GM13977 (cell line): ENCODE data around the gene JADE2.
"Not testable (repeated sequence)": the region's sequence is repeated elsewhere in the genome, so short reads cannot be mapped to it uniquely, and the experiment has no call there.

Experiments
- DNase-seq: peaks from one replicate; pipeline ENCODE4 v3.0.0; 2012; ENCODE audit warnings: low spot score
- in situ Hi-C: fragments of 300-500 bp; cut with MboI; formaldehyde crosslinking; loops from one replicate; pipeline ENCODE4 v1.12.0; 2022; ENCODE audit warnings: low sequenced_read_pairs, low pct_unique_long_range_greater_than_20kb, mixed read lengths, inconsistent platforms; ENCODE audit not compliant: unreplicated experiment
- TF ChIP-seq, protein P1 (sequence below): IDR thresholded peaks from 2 replicates; pipeline ENCODE4 v1.5.1; 2012; ENCODE audit warnings: mild to moderate bottlenecking, control low read depth; ENCODE audit not compliant: insufficient read depth; ENCODE audit errors: extremely low read depth, missing control alignments

Gene JADE2

DNA sequence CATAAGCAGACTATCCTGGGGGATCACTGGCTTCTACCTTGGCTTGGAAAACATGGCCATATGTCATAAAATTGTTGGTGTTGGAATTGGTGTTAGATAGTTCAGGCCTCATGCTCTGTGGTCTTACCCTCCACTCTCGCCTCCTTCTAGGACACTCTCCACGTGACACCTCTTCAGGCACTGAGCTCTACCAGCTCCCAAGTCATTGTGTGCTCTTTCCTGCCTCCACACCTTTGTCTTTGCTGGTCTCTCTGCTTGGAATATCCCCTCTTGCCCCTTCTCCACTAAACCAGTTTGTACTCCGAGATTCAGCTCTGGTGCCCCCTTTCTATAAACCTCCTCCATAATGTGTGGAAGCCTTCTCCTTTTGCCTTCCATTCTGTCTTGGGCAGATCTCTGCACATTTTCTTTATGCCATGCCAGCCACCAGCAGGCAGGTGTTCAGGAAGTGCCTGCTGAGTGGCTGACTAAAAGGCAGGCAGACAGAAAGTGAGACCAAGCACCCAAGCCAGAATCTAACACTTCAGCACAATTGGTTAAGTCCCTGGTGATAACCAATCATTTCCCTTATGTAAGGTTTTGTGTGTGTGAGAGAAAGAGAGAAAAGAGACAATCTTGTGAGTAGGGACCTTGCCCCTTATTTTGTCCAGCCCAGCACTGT is 69.5 kb downstream of the JADE2 start:
- in situ Hi-C loops, result no loop called here
- TF ChIP-seq, protein P1, sequence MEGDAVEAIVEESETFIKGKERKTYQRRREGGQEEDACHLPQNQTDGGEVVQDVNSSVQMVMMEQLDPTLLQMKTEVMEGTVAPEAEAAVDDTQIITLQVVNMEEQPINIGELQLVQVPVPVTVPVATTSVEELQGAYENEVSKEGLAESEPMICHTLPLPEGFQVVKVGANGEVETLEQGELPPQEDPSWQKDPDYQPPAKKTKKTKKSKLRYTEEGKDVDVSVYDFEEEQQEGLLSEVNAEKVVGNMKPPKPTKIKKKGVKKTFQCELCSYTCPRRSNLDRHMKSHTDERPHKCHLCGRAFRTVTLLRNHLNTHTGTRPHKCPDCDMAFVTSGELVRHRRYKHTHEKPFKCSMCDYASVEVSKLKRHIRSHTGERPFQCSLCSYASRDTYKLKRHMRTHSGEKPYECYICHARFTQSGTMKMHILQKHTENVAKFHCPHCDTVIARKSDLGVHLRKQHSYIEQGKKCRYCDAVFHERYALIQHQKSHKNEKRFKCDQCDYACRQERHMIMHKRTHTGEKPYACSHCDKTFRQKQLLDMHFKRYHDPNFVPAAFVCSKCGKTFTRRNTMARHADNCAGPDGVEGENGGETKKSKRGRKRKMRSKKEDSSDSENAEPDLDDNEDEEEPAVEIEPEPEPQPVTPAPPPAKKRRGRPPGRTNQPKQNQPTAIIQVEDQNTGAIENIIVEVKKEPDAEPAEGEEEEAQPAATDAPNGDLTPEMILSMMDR, result no peak
- DNase-seq, result peak; percentile 57

DNA sequence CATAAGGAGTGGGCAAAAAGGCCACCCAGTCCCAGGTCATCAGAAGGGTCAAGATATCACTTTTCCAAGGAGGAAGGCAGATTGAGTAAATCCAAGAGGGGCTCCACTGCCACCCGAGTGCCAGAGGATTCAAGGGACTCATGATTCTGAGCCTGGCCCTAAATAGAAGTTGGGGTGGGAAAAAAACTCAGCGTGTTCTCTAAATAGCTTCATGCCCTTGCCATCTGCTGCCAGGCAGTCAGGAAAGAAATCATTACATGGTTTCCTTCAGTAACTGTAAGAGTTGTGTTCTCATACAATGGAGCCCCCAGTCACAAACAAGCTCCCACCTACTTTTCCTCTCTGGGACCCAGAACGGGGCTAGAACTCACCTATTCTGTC is 70.0 kb downstream of the JADE2 start:
- TF ChIP-seq, protein P1, result no peak
- DNase-seq, result no peak
- in situ Hi-C loops, result no loop called here

DNA sequence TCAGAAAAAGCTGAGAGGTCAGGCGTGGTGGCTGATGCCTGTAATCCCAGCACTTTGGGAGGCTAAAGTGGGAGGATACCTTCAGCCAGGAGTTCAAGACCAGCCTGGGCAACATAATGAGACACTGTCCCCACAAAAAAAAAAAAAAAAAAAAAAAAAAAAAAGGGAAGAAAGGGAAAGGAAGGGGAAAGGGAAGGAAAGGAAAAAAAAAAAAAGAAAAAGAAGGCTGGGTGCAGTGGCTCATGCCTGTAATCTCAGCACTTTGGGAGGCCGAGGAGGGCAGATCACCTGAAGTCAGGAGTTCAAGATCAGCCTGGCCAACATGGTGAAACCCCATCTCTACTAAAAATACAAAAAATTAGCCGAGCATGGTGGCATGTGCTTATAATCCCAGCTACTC is 74.3 kb downstream of the JADE2 start:
- in situ Hi-C loops, DNase-seq: not testable (repeated sequence)

DNA sequence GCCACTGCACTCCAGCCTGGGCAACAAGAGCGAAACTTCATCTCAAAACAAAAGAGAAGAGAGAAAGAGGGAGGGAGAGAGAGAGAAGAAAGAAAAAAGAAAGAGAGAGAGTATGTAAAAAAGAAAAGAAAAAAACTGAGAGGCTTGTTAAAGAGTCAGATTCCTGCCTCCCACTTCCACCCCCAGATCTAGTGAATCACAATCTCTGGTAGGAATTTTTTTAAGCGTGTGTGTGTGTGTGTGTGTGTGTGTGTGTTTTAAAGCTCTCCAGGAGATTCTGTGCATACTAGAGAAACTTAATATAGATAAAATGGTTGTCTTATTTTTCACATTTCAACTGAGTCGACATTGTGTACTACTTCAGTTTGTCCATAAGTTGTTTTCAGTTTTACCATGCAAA is 75.1 kb downstream of the JADE2 start:
- in situ Hi-C loops, result no loop called here
- TF ChIP-seq, protein P1, result no peak

DNA sequence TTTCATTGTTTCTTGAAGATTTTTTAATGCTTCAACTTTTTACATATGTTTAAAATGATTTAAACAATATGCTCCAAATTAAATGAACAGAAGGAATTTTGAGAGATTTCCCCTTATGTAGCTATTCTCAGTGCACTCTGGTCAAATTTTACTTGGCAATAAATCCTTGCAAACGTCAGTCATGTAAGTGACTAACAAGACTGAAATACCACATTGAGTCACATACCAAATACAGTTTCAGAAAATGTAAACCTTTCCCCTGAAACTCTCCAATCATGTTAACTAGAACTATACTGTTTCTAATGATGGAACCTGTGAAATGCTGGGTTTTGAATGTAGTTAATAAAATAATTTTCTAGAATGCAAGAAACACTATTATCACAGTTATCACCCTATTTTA is 77.6 kb downstream of the JADE2 start:
- peak; percentile 39 for DNase-seq
- in situ Hi-C loops, result no loop called here
- TF ChIP-seq, protein P1, result no peak

More for the DNA sequence above, 75.1 kb downstream of the JADE2 start:
- DNase-seq, result no peak

DNA sequence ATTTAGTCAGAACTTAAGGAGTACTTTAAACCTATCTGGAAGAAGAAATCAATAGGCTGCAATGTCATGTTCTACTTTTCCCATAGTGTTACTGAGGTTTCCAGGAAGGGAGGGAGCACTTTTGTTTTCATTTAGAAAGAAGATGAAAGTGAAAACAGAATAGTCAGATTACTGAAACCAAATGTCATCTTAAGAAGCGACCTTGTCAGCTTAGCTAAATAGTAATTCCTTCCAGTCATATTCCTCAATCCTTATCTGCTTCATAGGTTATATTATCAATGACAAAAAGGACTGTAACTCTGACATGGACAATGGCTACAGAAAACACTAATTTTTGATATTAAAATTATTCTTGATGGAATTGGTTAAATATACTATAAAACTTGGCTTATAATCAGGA is 79.4 kb downstream of the JADE2 start:
- in situ Hi-C loops, result no loop called here
- peak; percentile 6 for DNase-seq
- TF ChIP-seq, protein P1, result no peak

DNA sequence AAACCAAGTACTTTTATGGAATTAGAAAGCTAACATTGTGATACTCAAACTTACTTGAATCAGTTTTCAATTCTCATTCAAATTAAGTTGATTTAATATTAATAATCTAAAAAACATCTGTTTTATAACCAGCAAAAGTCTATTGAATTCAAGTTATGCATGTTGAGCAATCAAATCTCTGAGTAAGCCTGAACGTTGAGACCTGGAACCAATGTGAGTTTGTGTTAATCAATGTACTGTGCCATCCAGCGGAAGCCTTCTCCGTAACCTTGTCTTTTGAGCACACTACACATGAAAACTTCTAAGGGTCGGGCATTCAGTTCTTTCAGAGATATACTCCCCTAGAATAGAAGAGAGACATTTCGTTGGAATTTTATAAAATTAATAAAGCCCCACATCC is 81.3 kb downstream of the JADE2 start:
- no peak for DNase-seq
- in situ Hi-C loops, result no loop called here
- TF ChIP-seq, protein P1, result no peak
